GM12878 (cell line): ENCODE data around the gene RRAGD. TPM values are rescaled to one million over a fixed set of nuclear protein-coding genes. Genes with fewer than 3 reads are reported as not detected.

ENCODE experiments used
- CBX5 ChIP-seq: sonication (generic); IDR thresholded peaks from 2 replicates; pipeline ENCODE4 v1.6.1; 2016; ENCODE audit warnings: low read depth, moderate library complexity, mild to moderate bottlenecking, inconsistent platforms
- GABPA ChIP-seq: IDR thresholded peaks from 2 replicates; pipeline ENCODE4 v1.6.1; 2014; ENCODE audit warnings: antibody characterized with exemption, low read depth, mild to moderate bottlenecking, inconsistent platforms
- JUND ChIP-seq: IDR thresholded peaks from 2 replicates; pipeline ENCODE4 v1.6.1; 2012; ENCODE audit warnings: low read depth, mild to moderate bottlenecking, low read length, improper control_type of control experiment, moderate library complexity
- MEF2A ChIP-seq: IDR thresholded peaks from 2 replicates; pipeline ENCODE4 v1.6.1; 2011; ENCODE audit warnings: low read depth, mild to moderate bottlenecking, low read length, moderate library complexity; ENCODE audit not compliant: insufficient read depth
- NBN ChIP-seq: fragments of 450-650 bp; IDR thresholded peaks from 2 replicates; pipeline ENCODE4 v1.6.1; 2016
- NFYB ChIP-seq: IDR thresholded peaks from 2 replicates; pipeline ENCODE4 v1.6.1; 2011; ENCODE audit warnings: low read depth, mild to moderate bottlenecking, low read length, improper control_type of control experiment, moderate library complexity; ENCODE audit not compliant: insufficient read depth
- NR2F1 ChIP-seq: fragments of 450-650 bp; conservative IDR thresholded peaks from 2 replicates; pipeline ENCODE4 v1.6.1; 2017; ENCODE audit warnings: mild to moderate bottlenecking
- POLR2AphosphoS5 ChIP-seq: IDR thresholded peaks from 2 replicates; pipeline ENCODE4 v1.6.1; 2011; ENCODE audit warnings: mild to moderate bottlenecking, low read length, inconsistent platforms
- RELA ChIP-seq: fragments of 450-650 bp; IDR thresholded peaks from 2 replicates; pipeline ENCODE4 v1.8.0; 2014; ENCODE audit warnings: borderline replicate concordance; ENCODE audit not compliant: partially characterized antibody
- SIX5 ChIP-seq: IDR thresholded peaks from 2 replicates; pipeline ENCODE4 v1.6.1; 2011; ENCODE audit warnings: mild to moderate bottlenecking, low read depth, low read length, moderate library complexity; ENCODE audit not compliant: severe bottlenecking
- SRF ChIP-seq, 2 experiments: IDR thresholded peaks; 2 replicates each; pipeline ENCODE4 v1.6.1; 2011; ENCODE audit warnings: low read depth in 2 of 2, low read length in 2 of 2, mild to moderate bottlenecking in 1 of 2, moderate library complexity in 1 of 2
- STAT3 ChIP-seq: IDR thresholded peaks from 2 replicates; pipeline ENCODE4 v1.6.1; 2011; ENCODE audit warnings: low read depth, low read length, improper control_type of control experiment
- TCF12 ChIP-seq: IDR thresholded peaks from 2 replicates; pipeline ENCODE4 v1.6.1; 2011; ENCODE audit warnings: low read depth, mild to moderate bottlenecking, low read length
- YBX1 ChIP-seq: fragments of 450-650 bp; IDR thresholded peaks from 2 replicates; pipeline ENCODE4 v1.6.1; 2016; ENCODE audit warnings: antibody characterized with exemption
- polyA plus RNA-seq, 11 experiments: library from polyadenylated mRNA; depleted of rRNA in 4 of 11; unstranded in 6 of 11; stranded (reverse) in 5 of 11; fragments of >200 nt; fragmentation: Nextera tagmentation in 4 of 11; fragmentation: Illumina TruSeq in 1 of 11; extraction: Ambion mirVana in 4 of 11; extraction: Trizol in 1 of 11; gene quantifications; 1 replicate in 1 of 11; 2 replicates in 10 of 11; pipeline versions ENCODE4 v1.2.1 to v1.2.3, GENCODE V29; 2011 to 2016; ENCODE audit warnings: inconsistent platforms in 2 of 11, missing spikeins in 2 of 11, low read depth in 1 of 11
- total RNA-seq, 4 experiments: library from RNA; depleted of rRNA in 3 of 4; stranded (reverse); fragments of >200 nt in 3 of 4; fragmentation: Illumina TruSeq in 1 of 4; extraction: Trizol in 1 of 4; gene quantifications; 2 replicates each; pipeline versions ENCODE4 v1.2.1 to v1.2.3, GENCODE V29; 2013 to 2021
- TF ChIP-seq, protein P1 (sequence below): fragments of 150-350 bp; IDR thresholded peaks from 2 replicates; pipeline ENCODE4 v1.6.1; 2016; ENCODE audit warnings: low read depth, low read length
- TF ChIP-seq, protein P2 (sequence below): fragments of 450-650 bp; formaldehyde crosslinking; IDR thresholded peaks from 2 replicates; pipeline ENCODE4 v1.4.0; 2020; ENCODE audit warnings: mild to moderate bottlenecking, moderate library complexity
- TF ChIP-seq, protein P3 (sequence below): IDR thresholded peaks from 2 replicates; pipeline ENCODE4 v1.6.1; 2012; ENCODE audit warnings: low read length, inconsistent platforms
- TF ChIP-seq, protein P4 (sequence below): IDR thresholded peaks from 2 replicates; pipeline ENCODE4 v1.6.1; 2012; ENCODE audit warnings: low read depth, low read length, improper control_type of control experiment
- TF ChIP-seq, protein P5 (sequence below): fragments of 450-650 bp; IDR thresholded peaks from 2 replicates; pipeline ENCODE4 v1.6.1; 2017; ENCODE audit warnings: mild to moderate bottlenecking

RRAGD gene
- total and polyA plus RNA-seq, 10 of the 15 experiments (the other 5 are each of a cell fraction or from before 2014, with no cell fraction given): 4.6 to 17.4 (median 8.5) TPM

DNA sequence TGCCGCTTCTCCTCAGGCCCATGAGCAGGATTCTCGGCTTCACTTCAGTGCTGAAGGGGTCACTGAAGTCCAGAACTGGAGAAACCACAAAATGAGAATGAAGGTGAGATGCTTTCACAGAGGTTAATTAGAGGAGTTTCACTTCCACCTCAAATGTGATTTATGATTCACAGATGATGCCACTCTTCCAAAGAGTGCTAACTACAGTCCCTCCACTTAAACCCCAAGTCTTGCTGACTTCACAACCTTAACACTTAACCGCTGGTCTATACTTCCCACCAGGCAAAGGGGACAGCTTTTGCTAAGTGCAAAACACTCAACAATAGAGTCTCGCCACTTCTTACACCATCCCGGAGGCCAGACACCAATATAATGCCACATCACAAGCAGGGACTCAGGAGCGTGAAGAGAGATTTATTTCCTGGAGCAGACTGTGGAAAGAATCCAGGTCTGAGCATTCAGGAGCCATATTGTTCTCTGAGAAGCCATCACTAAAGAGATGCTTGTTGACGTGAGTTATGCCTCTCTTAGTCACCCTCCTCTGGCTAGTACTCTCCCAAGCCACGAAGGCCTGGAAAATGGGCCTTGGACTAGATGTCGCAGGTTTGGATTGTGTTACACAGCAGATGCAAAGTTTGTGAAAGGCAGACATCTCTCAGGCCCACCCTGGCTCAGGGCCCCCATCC lies 24.4 kb downstream of the RRAGD start (continued):
- TF ChIP-seq, protein P1, sequence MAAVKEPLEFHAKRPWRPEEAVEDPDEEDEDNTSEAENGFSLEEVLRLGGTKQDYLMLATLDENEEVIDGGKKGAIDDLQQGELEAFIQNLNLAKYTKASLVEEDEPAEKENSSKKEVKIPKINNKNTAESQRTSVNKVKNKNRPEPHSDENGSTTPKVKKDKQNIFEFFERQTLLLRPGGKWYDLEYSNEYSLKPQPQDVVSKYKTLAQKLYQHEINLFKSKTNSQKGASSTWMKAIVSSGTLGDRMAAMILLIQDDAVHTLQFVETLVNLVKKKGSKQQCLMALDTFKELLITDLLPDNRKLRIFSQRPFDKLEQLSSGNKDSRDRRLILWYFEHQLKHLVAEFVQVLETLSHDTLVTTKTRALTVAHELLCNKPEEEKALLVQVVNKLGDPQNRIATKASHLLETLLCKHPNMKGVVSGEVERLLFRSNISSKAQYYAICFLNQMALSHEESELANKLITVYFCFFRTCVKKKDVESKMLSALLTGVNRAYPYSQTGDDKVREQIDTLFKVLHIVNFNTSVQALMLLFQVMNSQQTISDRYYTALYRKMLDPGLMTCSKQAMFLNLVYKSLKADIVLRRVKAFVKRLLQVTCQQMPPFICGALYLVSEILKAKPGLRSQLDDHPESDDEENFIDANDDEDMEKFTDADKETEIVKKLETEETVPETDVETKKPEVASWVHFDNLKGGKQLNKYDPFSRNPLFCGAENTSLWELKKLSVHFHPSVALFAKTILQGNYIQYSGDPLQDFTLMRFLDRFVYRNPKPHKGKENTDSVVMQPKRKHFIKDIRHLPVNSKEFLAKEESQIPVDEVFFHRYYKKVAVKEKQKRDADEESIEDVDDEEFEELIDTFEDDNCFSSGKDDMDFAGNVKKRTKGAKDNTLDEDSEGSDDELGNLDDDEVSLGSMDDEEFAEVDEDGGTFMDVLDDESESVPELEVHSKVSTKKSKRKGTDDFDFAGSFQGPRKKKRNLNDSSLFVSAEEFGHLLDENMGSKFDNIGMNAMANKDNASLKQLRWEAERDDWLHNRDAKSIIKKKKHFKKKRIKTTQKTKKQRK: no peak
- TF ChIP-seq STAT3 (peak; percentile 84; the same call in 1 of the 2 replicates), YBX1 (no peak), GABPA (peak; percentile 60; the same call in 1 of the 2 replicates), TCF12 (peak; percentile 84), NR2F1 (peak; percentile 100), NFYB (no peak), CBX5 (peak; percentile 85), RELA (no peak), SRF (IDR thresholded peaks at IDR 0.05; ENCODE audit: low read depth in 2 of 2, low read length in 2 of 2) (no peak), SIX5 (no peak), POLR2AphosphoS5 (no peak), NBN (peak; percentile 97), JUND (no peak; the same call in 1 of the 2 replicates), MEF2A (peak; percentile 89)
- TF ChIP-seq, protein P2, sequence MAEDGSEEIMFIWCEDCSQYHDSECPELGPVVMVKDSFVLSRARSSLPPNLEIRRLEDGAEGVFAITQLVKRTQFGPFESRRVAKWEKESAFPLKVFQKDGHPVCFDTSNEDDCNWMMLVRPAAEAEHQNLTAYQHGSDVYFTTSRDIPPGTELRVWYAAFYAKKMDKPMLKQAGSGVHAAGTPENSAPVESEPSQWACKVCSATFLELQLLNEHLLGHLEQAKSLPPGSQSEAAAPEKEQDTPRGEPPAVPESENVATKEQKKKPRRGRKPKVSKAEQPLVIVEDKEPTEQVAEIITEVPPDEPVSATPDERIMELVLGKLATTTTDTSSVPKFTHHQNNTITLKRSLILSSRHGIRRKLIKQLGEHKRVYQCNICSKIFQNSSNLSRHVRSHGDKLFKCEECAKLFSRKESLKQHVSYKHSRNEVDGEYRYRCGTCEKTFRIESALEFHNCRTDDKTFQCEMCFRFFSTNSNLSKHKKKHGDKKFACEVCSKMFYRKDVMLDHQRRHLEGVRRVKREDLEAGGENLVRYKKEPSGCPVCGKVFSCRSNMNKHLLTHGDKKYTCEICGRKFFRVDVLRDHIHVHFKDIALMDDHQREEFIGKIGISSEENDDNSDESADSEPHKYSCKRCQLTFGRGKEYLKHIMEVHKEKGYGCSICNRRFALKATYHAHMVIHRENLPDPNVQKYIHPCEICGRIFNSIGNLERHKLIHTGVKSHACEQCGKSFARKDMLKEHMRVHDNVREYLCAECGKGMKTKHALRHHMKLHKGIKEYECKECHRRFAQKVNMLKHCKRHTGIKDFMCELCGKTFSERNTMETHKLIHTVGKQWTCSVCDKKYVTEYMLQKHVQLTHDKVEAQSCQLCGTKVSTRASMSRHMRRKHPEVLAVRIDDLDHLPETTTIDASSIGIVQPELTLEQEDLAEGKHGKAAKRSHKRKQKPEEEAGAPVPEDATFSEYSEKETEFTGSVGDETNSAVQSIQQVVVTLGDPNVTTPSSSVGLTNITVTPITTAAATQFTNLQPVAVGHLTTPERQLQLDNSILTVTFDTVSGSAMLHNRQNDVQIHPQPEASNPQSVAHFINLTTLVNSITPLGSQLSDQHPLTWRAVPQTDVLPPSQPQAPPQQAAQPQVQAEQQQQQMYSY (CRISPR knock-in tag): no peak
- TF ChIP-seq, protein P3, sequence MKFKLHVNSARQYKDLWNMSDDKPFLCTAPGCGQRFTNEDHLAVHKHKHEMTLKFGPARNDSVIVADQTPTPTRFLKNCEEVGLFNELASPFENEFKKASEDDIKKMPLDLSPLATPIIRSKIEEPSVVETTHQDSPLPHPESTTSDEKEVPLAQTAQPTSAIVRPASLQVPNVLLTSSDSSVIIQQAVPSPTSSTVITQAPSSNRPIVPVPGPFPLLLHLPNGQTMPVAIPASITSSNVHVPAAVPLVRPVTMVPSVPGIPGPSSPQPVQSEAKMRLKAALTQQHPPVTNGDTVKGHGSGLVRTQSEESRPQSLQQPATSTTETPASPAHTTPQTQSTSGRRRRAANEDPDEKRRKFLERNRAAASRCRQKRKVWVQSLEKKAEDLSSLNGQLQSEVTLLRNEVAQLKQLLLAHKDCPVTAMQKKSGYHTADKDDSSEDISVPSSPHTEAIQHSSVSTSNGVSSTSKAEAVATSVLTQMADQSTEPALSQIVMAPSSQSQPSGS: peak; percentile 97
- TF ChIP-seq, protein P4, sequence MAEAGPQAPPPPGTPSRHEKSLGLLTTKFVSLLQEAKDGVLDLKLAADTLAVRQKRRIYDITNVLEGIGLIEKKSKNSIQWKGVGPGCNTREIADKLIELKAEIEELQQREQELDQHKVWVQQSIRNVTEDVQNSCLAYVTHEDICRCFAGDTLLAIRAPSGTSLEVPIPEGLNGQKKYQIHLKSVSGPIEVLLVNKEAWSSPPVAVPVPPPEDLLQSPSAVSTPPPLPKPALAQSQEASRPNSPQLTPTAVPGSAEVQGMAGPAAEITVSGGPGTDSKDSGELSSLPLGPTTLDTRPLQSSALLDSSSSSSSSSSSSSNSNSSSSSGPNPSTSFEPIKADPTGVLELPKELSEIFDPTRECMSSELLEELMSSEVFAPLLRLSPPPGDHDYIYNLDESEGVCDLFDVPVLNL: no peak
- TF ChIP-seq, protein P5, sequence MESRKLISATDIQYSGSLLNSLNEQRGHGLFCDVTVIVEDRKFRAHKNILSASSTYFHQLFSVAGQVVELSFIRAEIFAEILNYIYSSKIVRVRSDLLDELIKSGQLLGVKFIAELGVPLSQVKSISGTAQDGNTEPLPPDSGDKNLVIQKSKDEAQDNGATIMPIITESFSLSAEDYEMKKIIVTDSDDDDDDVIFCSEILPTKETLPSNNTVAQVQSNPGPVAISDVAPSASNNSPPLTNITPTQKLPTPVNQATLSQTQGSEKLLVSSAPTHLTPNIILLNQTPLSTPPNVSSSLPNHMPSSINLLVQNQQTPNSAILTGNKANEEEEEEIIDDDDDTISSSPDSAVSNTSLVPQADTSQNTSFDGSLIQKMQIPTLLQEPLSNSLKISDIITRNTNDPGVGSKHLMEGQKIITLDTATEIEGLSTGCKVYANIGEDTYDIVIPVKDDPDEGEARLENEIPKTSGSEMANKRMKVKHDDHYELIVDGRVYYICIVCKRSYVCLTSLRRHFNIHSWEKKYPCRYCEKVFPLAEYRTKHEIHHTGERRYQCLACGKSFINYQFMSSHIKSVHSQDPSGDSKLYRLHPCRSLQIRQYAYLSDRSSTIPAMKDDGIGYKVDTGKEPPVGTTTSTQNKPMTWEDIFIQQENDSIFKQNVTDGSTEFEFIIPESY: no peak
